ENCODE data around the gene CA5A.

Gene CA5A

DNA sequence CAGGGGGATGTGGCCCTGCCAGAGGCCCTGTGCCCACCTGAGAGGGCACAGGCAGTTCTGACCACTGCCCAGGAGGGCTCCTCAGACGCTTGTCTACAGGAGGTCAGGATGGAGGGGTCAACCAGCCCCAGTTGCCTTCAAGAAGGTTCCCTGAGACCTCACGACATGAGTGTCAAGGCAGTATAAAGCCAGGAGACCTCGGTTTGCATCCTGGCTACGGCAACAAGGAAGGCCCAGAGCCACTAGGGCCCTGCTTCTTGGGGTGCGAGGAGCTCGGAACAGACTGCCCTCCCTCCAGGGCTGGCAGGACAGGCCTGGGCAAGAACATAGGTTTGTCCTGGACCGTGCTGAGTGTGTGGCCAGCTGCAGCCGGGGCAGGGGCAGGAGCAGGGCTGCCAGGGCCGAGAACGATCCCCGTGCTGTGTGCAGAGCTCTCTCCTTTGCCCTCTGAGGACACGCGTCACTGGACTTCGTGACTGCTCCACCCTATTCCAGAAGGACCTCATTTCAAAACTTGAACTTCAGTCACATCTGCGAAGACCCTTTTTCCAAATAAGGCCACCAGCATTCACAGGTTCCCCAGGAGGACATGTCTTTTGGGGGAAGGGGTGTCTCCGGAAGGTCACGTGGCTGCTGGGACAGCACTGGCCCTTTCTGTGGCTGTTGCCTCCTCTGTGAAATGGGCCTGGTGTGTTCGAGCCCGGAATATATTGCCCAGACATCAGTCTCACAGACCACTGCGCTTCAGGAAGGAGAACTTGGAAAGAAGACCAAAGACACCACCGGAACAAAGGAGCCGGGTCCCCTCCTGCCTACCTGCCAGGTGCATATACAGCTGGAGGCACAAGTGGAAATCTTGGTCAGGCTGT lies 94.8 kb downstream of the CA5A start:
- DNase-seq (ENCODE audit: low read depth in 2 of 3, low spot score in 1 of 3): no peak

DNA sequence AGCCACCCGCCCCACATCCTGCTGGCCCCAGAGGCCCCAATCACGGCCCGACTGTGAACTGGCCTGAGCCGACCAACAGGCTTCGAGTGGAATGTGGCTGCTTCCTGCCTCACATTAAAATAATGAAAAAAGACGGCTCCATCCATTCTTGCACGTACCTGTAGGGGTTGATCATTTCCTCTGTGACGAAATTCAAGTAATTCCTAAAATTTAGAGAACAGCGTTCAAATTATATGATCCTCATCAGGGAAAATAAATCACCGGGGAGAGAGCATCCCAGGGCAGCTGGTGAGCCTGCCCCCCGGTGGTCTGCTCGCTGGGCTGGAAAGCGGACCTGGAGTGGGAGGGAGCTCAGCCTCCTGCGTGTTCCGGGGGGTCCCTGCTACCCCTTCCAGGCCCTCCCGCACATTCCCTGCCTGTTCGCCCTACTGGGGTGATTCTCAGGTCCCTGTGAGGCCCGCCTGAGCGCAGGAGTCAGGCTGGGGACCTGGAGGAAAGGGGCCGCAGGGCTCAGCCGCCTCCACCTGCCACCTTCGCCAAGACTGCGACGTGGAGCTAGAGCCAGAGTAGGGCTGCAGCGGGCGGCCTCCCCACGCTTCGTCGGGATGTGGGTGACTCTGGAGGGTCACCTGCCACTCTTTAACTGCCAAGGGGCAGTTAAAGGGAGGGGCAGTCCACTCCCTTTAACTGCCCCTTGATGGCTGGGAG lies 95.9 kb downstream of the CA5A start:
- no peak for DNase-seq (ENCODE audit: low read depth in 2 of 3, low spot score in 1 of 3)

DNA sequence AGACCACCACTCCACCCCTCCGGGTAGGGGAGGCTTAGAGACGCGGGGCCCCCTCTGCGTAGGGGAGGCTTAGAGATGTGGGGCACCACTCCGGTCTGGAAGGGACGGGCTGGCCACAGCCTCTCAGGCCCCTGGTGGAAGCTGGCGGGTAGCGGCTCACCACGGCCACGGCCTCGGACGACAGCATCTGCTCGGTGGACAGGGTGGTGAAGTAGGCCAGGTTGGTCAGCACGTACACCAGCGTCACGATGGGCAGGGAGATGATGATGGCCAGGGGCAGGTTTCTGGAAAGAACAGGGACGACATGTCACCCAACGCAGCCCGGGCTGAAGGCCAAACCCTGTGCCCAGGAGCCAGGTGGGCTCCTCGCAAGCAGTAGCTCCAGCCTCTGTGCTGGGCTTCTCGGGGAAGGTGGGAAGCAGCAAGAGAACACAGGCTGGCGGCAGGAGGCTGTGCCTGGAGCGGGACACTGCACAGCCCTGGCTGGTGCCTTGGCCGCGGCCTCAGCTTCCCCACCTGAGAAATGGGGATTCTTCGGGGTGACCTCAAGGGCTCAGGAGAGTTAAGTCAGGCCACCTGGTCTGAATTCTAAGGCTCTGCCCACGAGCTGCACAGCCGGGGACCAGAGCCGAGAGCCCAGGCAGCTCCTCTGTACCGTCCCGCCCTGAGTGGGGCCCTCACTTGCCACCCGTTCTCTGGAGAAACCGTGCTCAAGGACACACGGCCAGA lies 96.6 kb downstream of the CA5A start:
- no peak for DNase-seq (ENCODE audit: low read depth in 2 of 3, low spot score in 1 of 3)

DNA sequence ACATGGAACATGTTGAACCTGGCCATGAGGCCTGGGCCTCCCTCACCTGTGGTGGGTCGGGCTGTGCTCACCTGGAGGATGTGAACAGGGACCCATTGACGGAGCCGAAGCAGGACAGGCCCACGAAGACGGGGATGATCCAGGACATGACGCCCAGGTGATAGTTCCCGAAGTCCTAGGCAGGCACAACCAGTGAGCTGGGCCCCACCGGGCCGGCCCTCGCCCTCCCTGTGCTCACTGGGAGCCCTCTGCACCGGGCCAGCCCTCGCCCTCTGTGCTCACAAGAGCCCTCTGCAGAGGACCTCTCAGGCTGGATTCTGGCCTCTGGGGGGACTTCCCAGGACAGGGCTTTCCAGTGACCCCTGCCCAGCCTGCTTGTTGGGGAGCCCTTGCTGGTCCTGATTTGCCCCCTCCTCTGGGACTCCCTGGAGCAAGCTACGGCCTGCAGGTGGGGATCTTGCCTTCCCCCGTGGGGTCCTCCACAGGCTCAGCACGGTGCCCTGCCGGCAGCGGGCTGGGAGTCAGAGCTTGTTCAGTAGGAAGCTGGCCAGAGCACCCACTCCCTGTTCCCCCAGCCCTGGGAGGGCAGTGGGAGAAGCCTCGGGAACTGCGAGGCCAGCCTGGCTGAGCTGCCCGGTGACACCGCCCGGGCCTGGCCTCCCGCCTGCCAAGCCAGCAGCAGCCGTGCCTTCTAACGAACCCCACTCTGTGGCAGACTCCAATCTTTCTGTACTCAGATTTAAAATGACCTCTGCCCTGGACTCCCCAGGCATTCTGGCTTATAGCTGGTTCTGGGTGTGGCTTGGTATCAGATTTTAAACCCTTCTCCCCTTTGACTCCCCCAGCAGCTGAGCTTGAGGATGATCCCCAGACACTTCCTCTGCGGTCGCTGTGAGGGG lies 97.4 kb downstream of the CA5A start:
- DNase-seq (ENCODE audit: low read depth in 2 of 3, low spot score in 1 of 3): no peak

All from stimulated activated CD4-positive, alpha-beta T cell treated with anti-CD3 and anti-CD28 coated beads, Interleukin-12 subunit alpha, Interleukin-12 subunit beta, amount 100 ng/mL, for 48 hours (primary cell).